ENCODE results near the gene LACTBL1. TPM values are rescaled to one million over a fixed set of nuclear protein-coding genes. Genes with fewer than 3 reads are reported as not detected.

The LACTBL1 gene
- total and polyA plus RNA-seq, 2 donors (not counting 1 experiment from before 2014, with no cell fraction given): not detected

DNA sequence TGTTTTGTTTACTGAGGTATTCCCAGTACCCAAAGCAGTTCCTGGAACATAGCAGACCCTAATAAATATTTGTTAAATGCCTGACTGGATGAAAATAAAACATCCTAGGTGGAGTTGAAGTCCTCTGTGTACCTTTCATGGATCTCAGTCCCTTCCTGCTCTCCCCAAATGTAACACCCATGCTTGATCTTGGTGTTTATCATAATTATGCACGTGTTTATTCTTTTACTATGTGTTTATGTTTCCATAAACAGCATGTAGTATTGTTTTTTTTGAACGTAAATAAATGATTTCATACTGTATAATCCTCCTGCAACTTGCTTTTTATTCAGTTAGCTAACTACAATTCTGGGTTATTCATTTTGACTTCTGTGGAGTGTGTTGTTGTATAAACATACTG lies 4.8 kb downstream of the LACTBL1 start:
- H3K27ac Mint-ChIP-seq: no peak overlapping the region
- H3K4me3 ChIP-seq (ENCODE audit: control extremely low read depth in 1 of 5, extremely low read depth in 1 of 5, insufficient read depth in 1 of 5, low read depth in 2 of 5, low read length in 4 of 5): no peak overlapping the region
- H4K20me1 ChIP-seq (ENCODE audit: control insufficient read depth, insufficient read depth, low read length, poor library complexity, severe bottlenecking): no peaks in the 10 kb centered on the region
- H3K27ac ChIP-seq (ENCODE audit: low read length in 2 of 2): no peak overlapping the region
- peaks cover 0 to 3% of the 10 kb centered on the region in 2 donors for H3K4me1 ChIP-seq (ENCODE audit: control insufficient read depth in 2 of 2, insufficient read depth in 2 of 2, low read length in 2 of 2)
- CTCF ChIA-PET: no interaction called here
- POLR2A ChIA-PET: no interaction called here
- no peak for DNase-seq
- TF ChIP-seq, protein P1, sequence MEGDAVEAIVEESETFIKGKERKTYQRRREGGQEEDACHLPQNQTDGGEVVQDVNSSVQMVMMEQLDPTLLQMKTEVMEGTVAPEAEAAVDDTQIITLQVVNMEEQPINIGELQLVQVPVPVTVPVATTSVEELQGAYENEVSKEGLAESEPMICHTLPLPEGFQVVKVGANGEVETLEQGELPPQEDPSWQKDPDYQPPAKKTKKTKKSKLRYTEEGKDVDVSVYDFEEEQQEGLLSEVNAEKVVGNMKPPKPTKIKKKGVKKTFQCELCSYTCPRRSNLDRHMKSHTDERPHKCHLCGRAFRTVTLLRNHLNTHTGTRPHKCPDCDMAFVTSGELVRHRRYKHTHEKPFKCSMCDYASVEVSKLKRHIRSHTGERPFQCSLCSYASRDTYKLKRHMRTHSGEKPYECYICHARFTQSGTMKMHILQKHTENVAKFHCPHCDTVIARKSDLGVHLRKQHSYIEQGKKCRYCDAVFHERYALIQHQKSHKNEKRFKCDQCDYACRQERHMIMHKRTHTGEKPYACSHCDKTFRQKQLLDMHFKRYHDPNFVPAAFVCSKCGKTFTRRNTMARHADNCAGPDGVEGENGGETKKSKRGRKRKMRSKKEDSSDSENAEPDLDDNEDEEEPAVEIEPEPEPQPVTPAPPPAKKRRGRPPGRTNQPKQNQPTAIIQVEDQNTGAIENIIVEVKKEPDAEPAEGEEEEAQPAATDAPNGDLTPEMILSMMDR (IDR thresholded peaks at IDR 0.05): no peak
- no peak for TF ChIP-seq EZH2 (IDR thresholded peaks at IDR 0.05; ENCODE audit: borderline replicate concordance, insufficient read depth, low read depth, low read length, poor library complexity, severe bottlenecking)
- H3K36me3 ChIP-seq (replicated peaks in 1 of 2; ENCODE audit: control extremely low read depth in 1 of 2, control insufficient read depth in 1 of 2, extremely low read depth in 1 of 2, insufficient read depth in 2 of 2, low read length in 1 of 2): no peaks in the 10 kb centered on the region
- H3K27me3 ChIP-seq (replicated peaks in 1 of 4; ENCODE audit: control extremely low read depth in 1 of 4, control insufficient read depth in 3 of 4, insufficient read depth in 4 of 4, low read length in 3 of 4): peaks cover 0 to 23% (median 9%) of the 10 kb centered on the region in 4 experiments
- peaks cover 6% of the 10 kb centered on the region for H3K9me3 Mint-ChIP-seq (ENCODE audit: insufficient read depth)
- ATAC-seq (ENCODE audit: low read depth): no peak
- intact Hi-C loops (cut with micrococcal nuclease): no loop called here
- peaks cover 56% of the 10 kb centered on the region for H3K27me3 Mint-ChIP-seq
- no peak overlapping the region for H3K4me3 Mint-ChIP-seq
- no peaks in the 10 kb centered on the region for H3K4me1 Mint-ChIP-seq
- H3K9me3 ChIP-seq (ENCODE audit: control extremely low read depth in 1 of 3, control insufficient read depth in 2 of 3, insufficient read depth in 1 of 3, low read length in 2 of 3): peaks cover 0 to 20% (median 7%) of the 10 kb centered on the region in 3 donors
- no peaks in the 10 kb centered on the region for H3K79me2 ChIP-seq (ENCODE audit: control insufficient read depth, insufficient read depth, low read length)
- no CpG with 5 or more reads among the region's 2 CpGs for WGBS (ENCODE audit: insufficient coverage)
- no peak overlapping the region for H3K9ac ChIP-seq (ENCODE audit: low read length)
- H2AFZ ChIP-seq (ENCODE audit: insufficient read depth, low read depth, low read length, poor library complexity, severe bottlenecking): no peak overlapping the region
- no peak overlapping the region for H3K4me2 ChIP-seq (replicated peaks; ENCODE audit: low read depth, low read length, poor library complexity, severe bottlenecking)

DNA sequence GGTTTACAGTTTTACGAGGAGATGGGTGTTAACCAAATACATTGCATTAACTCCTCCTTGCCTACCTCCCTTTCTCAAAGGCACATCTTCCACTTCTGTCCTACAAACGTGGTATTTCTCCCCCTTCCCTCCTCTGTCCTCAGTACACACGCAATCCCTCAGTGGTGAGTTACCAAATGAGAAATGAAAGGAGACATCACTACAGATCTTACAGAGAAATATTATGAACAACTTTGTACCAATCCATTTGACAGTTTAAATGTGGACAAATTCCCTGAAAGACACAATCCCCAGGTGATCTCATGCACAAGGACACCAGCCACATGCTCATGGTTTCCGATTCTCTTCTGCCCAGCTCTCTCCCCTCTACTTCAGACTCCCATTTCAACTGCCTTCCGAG lies 6.4 kb downstream of the LACTBL1 start:
- Mint-ChIP-seq H3K4me3 (no peak overlapping the region), H3K27me3 (peaks cover 49% of the 10 kb centered on the region)
- CTCF ChIA-PET: no interaction called here

More for the DNA sequence above, 6.4 kb downstream of the LACTBL1 start:
- no peak overlapping the region for H3K9ac ChIP-seq (ENCODE audit: low read length)
- H3K9me3 Mint-ChIP-seq (ENCODE audit: insufficient read depth): peaks cover 6% of the 10 kb centered on the region
- no peaks in the 10 kb centered on the region for H3K79me2 ChIP-seq (ENCODE audit: control insufficient read depth, insufficient read depth, low read length)
- no peaks in the 10 kb centered on the region for H3K36me3 ChIP-seq (replicated peaks in 1 of 2; ENCODE audit: control extremely low read depth in 1 of 2, control insufficient read depth in 1 of 2, extremely low read depth in 1 of 2, insufficient read depth in 2 of 2, low read length in 1 of 2)
- H4K20me1 ChIP-seq (ENCODE audit: control insufficient read depth, insufficient read depth, low read length, poor library complexity, severe bottlenecking): no peaks in the 10 kb centered on the region
- intact Hi-C loops (cut with micrococcal nuclease): no loop called here
- 79% methylated on average over 4 of the region's 5 CpGs for WGBS (ENCODE audit: insufficient coverage)
- TF ChIP-seq EZH2 (IDR thresholded peaks at IDR 0.05; ENCODE audit: borderline replicate concordance, insufficient read depth, low read depth, low read length, poor library complexity, severe bottlenecking): no peak
- TF ChIP-seq, protein P1 (IDR thresholded peaks at IDR 0.05): no peak
- POLR2A ChIA-PET: no interaction called here
- H3K4me3 ChIP-seq (ENCODE audit: control extremely low read depth in 1 of 5, extremely low read depth in 1 of 5, insufficient read depth in 1 of 5, low read depth in 2 of 5, low read length in 4 of 5): no peak overlapping the region
- ATAC-seq (ENCODE audit: low read depth) (no peak), DNase-seq (no peak)
- peaks cover 0 to 20% (median 7%) of the 10 kb centered on the region in 3 donors for H3K9me3 ChIP-seq (ENCODE audit: control extremely low read depth in 1 of 3, control insufficient read depth in 2 of 3, insufficient read depth in 1 of 3, low read length in 2 of 3)
- H3K27ac ChIP-seq (ENCODE audit: low read length in 2 of 2): no peak overlapping the region
- H2AFZ ChIP-seq (ENCODE audit: insufficient read depth, low read depth, low read length, poor library complexity, severe bottlenecking): no peak overlapping the region
- H3K4me2 ChIP-seq (replicated peaks; ENCODE audit: low read depth, low read length, poor library complexity, severe bottlenecking): no peak overlapping the region
- H3K27ac Mint-ChIP-seq: no peak overlapping the region
- no peaks in the 10 kb centered on the region for H3K4me1 Mint-ChIP-seq
- H3K27me3 ChIP-seq (replicated peaks in 1 of 4; ENCODE audit: control extremely low read depth in 1 of 4, control insufficient read depth in 3 of 4, insufficient read depth in 4 of 4, low read length in 3 of 4): peaks cover 0 to 20% (median 6%) of the 10 kb centered on the region in 4 experiments
- peaks cover 0 to 3% of the 10 kb centered on the region in 2 donors for H3K4me1 ChIP-seq (ENCODE audit: control insufficient read depth in 2 of 2, insufficient read depth in 2 of 2, low read length in 2 of 2)
